ENCODE data around the gene GPR63. TPM values are rescaled to one million over a fixed set of nuclear protein-coding genes. Genes with fewer than 3 reads are reported as not detected.

Gene GPR63
- total RNA-seq, 1 experiment from 2014 or later = 5.9 TPM

DNA sequence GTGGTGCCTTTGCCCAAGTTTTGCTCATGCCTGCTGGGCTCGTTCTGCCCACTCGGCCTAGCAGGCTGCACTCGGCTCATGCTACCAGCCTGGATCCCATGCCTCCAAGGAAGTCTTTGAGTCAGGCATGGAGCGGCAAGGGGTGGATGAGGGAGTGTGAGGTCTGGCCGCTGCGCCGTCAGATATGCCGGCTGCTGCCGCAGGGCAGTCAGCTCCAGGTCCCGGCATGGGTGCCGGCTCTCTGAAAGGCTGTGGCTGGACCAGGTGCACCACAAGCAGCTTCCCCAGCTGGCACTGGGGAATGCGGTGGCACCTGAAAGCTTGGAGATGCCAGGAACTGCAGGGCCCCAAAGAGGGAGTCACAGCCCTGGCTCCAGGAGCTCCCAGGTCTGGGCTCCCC, 75.5 kb downstream of the GPR63 start:
- Mint-ChIP-seq H3K27ac (no peak overlapping the region), H3K9me3 (no peaks in the 10 kb centered on the region), H3K4me1 (0 out of 4 replicates have a peak, but pooled peaks cover 0 to 3% of the 10 kb centered on the region in 2 experiments), H3K27me3 (ENCODE audit: low read depth) (no peaks in the 10 kb centered on the region), H3K4me3 (no peak overlapping the region), H3K36me3 (ENCODE audit: insufficient read depth in 1 of 3, low read depth in 3 of 3) (no peaks in the 10 kb centered on the region)
- no peak overlapping the region for H3K23ac ChIP-seq (ENCODE audit: insufficient read length, low read depth, low read length)
- no peaks in the 10 kb centered on the region for H3K9me3 ChIP-seq (ENCODE audit: control insufficient read depth, low read depth, low read length)
- H2AFZ ChIP-seq (ENCODE audit: low read length) = no peak overlapping the region
- no peak overlapping the region for H2BK20ac ChIP-seq (ENCODE audit: low read depth, low read length, poor library complexity, severe bottlenecking)
- H4K20me1 ChIP-seq (ENCODE audit: control insufficient read depth, insufficient read depth, insufficient read length) = no peaks in the 10 kb centered on the region
- no peak overlapping the region for H2BK15ac ChIP-seq (ENCODE audit: low read depth, low read length)
- no peak for DNase-seq
- no peaks in the 10 kb centered on the region for H3K27me3 ChIP-seq (ENCODE audit: insufficient read depth, low read length)
- no peak overlapping the region for H3K56ac ChIP-seq (ENCODE audit: insufficient read length, low read depth, low read length)
- no peaks in the 10 kb centered on the region for H3K79me2 ChIP-seq (ENCODE audit: insufficient read depth, low read length)
- H3K4ac ChIP-seq (ENCODE audit: low read depth, low read length) = no peak overlapping the region
- no peak overlapping the region for H2BK120ac ChIP-seq (ENCODE audit: low read depth, low read length, poor library complexity, severe bottlenecking)
- WGBS (ENCODE audit: extremely low coverage, insufficient read length, low lambda C conversion rate) = no CpG with 5 or more reads among the region's 12 CpGs
- H2BK12ac ChIP-seq (ENCODE audit: insufficient read length, low read depth, low read length) = no peak overlapping the region
- no peak overlapping the region for H3K14ac ChIP-seq (ENCODE audit: insufficient read depth, low read length)
- H3K4me1 ChIP-seq (ENCODE audit: insufficient read depth, low read length) = no peaks in the 10 kb centered on the region
- no peak overlapping the region for H3K18ac ChIP-seq (ENCODE audit: insufficient read length, low read depth, low read length)
- no peak overlapping the region for H3K27ac ChIP-seq (ENCODE audit: insufficient read length, low read depth, low read length)
- no peak overlapping the region for H4K91ac ChIP-seq (ENCODE audit: insufficient read length, low read depth, low read length)
- no peak overlapping the region for H4K8ac ChIP-seq (replicated peaks; ENCODE audit: insufficient read length, low read depth, low read length)
- H2AK5ac ChIP-seq (ENCODE audit: insufficient read length, low read length) = no peak overlapping the region
- H2BK5ac ChIP-seq (ENCODE audit: insufficient read length, low read length) = no peak overlapping the region
- H3K79me1 ChIP-seq (ENCODE audit: insufficient read depth, low read depth, low read length, poor library complexity, severe bottlenecking) = no peaks in the 10 kb centered on the region
- H3K23me2 ChIP-seq (ENCODE audit: insufficient read length, low read depth, low read length, poor library complexity, severe bottlenecking) = no peaks in the 10 kb centered on the region
- no peak overlapping the region for H3K9ac ChIP-seq (ENCODE audit: extremely low read depth, insufficient read length, low read length)
- no peak overlapping the region for H3T11ph ChIP-seq (ENCODE audit: low read length)
- no peak overlapping the region for H3K4me2 ChIP-seq (ENCODE audit: insufficient read depth, insufficient read length, low read length)
- TF ChIP-seq, protein P1, sequence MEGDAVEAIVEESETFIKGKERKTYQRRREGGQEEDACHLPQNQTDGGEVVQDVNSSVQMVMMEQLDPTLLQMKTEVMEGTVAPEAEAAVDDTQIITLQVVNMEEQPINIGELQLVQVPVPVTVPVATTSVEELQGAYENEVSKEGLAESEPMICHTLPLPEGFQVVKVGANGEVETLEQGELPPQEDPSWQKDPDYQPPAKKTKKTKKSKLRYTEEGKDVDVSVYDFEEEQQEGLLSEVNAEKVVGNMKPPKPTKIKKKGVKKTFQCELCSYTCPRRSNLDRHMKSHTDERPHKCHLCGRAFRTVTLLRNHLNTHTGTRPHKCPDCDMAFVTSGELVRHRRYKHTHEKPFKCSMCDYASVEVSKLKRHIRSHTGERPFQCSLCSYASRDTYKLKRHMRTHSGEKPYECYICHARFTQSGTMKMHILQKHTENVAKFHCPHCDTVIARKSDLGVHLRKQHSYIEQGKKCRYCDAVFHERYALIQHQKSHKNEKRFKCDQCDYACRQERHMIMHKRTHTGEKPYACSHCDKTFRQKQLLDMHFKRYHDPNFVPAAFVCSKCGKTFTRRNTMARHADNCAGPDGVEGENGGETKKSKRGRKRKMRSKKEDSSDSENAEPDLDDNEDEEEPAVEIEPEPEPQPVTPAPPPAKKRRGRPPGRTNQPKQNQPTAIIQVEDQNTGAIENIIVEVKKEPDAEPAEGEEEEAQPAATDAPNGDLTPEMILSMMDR (conservative IDR thresholded peaks at IDR 0.05) = no peak
- H4K5ac ChIP-seq (ENCODE audit: insufficient read length, low read depth, low read length) = no peak overlapping the region
